GM15510 (cell line): ENCODE results near the gene XK.

Source experiments
- POLR2A ChIP-seq: IDR thresholded peaks from 3 replicates; pipeline ENCODE4 v1.6.1; 2011; ENCODE audit warnings: borderline replicate concordance; ENCODE audit not compliant: insufficient read length; ENCODE audit errors: extremely low read depth

The XK gene

GRCh38 chrX:37685381-37686359 lies at the start of gene XK:
Gene XK (plus strand): TSS chrX:37685791. CDS start chrX:37685962, 171 bp downstream.
- no peak for TF ChIP-seq POLR2A

- TF ChIP-seq POLR2A: no peak
These were observed 47.5 kb upstream of the XK start for GRCh38 chrX:37638047-37638446.

DNA sequence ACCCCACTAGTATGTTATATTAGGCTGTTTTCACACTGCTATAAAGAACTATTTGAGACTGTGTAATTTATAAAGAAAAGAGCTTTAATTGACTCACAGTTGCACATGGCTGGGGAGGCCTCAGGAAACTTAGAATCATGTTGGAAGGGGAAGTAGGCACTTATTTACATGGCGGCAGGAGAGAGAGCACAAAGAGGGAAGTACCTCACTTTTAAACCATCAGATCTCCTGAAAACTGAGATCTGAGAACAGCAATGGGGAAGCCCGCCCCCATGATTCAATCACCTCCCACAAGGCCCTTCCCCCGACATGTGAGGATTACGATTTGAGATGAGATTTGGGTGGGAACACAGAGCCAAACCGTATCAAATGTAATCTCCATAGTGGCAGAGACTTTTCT lies 45.4 kb upstream of the XK start:
- TF ChIP-seq POLR2A: no peak

DNA sequence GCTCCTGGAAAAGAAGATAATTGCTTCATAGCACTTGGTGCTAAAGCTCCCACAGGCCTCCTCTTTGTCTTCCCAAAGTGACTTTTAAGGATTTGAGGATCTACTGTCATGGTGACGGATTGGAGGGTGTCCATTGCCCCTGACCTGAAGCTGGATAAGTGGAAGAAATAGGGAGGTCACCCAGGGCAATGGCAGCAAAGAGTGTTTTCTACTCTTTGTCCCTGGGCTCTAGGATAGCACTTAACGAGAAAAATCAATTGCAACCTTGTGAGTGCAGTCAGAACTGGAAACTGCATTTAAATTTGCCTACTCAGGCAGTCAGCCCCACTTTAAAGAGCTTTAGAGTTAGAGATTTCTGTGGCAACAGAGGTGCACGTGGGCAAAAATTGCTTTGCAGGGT lies 43.7 kb upstream of the XK start:
- TF ChIP-seq POLR2A: no peak

DNA sequence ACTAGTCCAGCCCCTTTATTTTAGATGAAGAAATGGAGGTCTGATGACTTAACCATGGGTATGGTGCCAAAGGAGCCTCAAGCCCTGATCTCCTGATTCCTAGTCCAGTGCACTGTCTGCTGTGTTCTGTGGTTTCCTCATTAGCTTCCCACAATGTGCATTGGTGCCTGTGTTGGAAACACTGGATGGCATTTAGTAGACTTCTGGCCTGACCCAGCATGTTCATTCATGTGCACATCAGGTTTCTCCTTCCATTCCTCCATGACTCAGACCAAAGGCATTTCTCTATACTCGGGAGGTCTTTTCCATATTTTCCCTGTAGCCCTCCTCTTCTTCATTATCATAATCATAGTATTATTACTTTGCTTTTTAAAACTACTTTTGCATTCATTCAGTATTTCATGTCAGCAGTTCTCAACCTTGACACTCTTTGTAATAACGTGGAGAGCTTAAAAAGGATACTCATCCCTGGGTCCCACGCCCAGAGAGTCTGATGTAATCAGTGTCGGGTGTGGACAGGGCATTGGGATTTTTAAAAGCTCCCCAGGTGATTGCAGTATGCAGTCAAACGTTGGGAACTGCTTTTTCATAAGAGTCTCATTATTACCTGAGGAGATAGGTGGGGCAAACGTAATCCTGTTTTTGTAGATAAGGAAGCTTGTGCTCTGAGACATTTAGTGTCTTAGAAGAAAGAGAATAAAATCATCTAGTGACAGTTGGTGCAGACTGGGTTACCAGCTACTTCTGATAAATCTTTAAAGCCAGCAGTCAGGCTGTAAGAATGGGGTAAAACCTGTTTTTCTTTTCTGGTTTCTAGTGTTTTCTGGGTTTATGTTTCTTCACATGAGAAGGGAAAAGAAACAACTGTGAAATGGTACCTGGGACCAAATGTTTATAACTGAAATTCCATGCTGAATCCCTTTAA lies 40.9 kb upstream of the XK start:
- no peak for TF ChIP-seq POLR2A

- no peak for TF ChIP-seq POLR2A
These were observed 39.3 kb upstream of the XK start for GRCh38 chrX:37646254-37646653.

- TF ChIP-seq POLR2A: no peak
These were observed 33.6 kb upstream of the XK start for GRCh38 chrX:37651921-37652452.

- TF ChIP-seq POLR2A: no peak
These were observed 32.9 kb upstream of the XK start for GRCh38 chrX:37652589-37653231.

DNA sequence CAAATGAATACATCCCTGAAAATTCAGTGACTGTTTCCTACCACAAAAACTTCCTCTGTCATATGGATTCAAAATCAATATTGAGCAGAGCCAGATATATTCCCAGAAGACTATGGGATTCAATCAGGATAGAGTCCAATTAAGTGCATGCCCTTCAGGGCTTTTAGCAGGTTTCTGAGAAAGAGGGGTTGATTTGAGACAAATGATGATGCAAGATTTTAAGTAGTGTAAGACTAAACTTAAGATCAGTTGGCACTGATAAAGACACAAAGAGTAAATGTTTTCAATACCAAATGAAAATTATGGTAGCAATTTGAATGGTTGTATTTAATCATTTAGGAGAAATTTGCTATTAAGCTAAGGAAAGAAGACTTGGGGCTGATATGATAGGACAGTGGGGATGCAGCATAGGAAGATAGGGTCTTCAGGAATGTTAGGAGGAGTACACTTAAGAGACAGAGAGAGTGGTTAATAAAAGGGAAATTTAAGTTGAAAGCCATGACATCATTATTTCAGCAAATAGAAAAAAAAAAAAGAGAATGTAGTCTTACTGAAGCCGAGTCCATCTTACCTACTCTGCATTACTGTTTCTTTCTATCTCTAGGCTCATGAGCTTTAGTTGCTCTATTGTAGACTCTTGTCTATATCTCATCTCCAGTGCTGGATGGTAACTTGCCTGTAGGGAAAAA lies 32.0 kb upstream of the XK start:
- no peak for TF ChIP-seq POLR2A

GRCh38 chrX:37658343-37659030 lies 27.1 kb upstream of the XK start:
- no peak for TF ChIP-seq POLR2A

DNA sequence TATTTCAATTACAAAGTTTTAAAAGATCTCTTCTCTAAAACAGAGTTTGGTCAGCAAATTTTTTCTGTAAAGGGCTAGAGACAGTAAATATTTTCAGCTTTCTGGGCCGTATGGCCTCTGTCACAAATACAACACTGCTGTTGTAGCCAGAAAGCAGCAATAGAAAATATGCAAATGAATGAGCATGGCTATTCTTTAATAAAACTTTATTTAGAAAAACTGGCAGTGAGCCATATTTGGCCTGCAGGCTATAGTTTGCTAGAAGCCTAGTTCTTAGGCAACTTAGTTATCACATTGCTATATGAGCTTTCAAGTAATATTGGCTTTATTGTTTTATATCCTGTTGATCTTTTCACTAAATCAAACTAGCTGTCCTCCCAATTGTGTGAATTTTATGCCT lies 26.5 kb upstream of the XK start:
- TF ChIP-seq POLR2A: no peak

DNA sequence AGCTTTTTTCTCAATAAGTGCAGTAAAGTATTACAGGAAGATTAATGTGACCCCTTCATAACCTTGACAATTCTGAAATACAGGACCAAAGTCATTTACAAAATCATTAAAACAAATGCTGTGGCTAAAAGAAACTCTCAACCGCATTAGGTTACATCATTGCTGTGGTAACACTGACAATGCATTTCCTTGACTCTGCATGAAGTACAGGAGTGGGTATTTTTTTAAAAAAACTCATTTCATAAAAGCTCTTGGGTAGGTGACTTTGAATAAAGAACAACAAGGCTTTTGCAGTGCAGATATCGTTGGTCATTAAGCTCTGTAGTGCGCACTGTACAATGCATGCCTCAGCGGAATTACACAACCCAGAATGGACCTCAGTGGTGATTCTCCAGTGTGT lies 23.4 kb upstream of the XK start:
- no peak for TF ChIP-seq POLR2A

GRCh38 chrX:37666516-37666915 lies 19.1 kb upstream of the XK start:
- no peak for TF ChIP-seq POLR2A
